ENCODE data around the gene DLG5.

DLG5 gene

GRCh38 chr10:77967611-77968022, 41.1 kb upstream of the DLG5 start:
- Histone ChIP-seq H2BK5ac (ENCODE audit: low read depth, low read length, poor library complexity, severe bottlenecking) (no peak overlapping the region), H4K8ac (ENCODE audit: low read length) (no peak overlapping the region), H3K36me3 (ENCODE audit: control insufficient read depth in 1 of 2, insufficient read depth in 2 of 2, low read depth in 1 of 2, low read length in 2 of 2) (no peaks in the 10 kb centered on the region), H2AFZ (ENCODE audit: low read depth, low read length) (no peak overlapping the region), H2AK5ac (ENCODE audit: low read length, severe bottlenecking) (no peak overlapping the region), H4K91ac (ENCODE audit: low read length) (no peak overlapping the region), H3K4me1 (ENCODE audit: control insufficient read depth, insufficient read depth, low read depth, low read length) (peaks cover 6% of the 10 kb centered on the region), H3K14ac (ENCODE audit: low read length in 2 of 2) (no peak overlapping the region), H3K27ac (ENCODE audit: low read length, poor library complexity, severe bottlenecking) (no peak overlapping the region), H3K4me3 (ENCODE audit: insufficient read depth in 1 of 2, low read depth in 1 of 2, low read length in 2 of 2) (no peak overlapping the region), H2BK12ac (ENCODE audit: low read length in 2 of 2) (no peak overlapping the region), H3K9me3 (ENCODE audit: control insufficient read depth, low read length) (peaks cover 10% of the 10 kb centered on the region), H3K4me2 (ENCODE audit: low read length, poor library complexity, severe bottlenecking) (no peak overlapping the region), H3K4ac (ENCODE audit: low read depth in 1 of 2, low read length in 2 of 2) (no peak overlapping the region), H3K79me1 (replicated peaks; ENCODE audit: low read length, poor library complexity, severe bottlenecking) (no peaks in the 10 kb centered on the region), H3K9ac (ENCODE audit: low read length) (no peak overlapping the region), H3K23ac (ENCODE audit: low read length in 2 of 2) (no peak overlapping the region), H3K18ac (ENCODE audit: low read depth in 1 of 2, low read length in 2 of 2) (no peak overlapping the region), H3K27me3 (ENCODE audit: control insufficient read depth in 1 of 2, insufficient read depth in 1 of 2, low read length in 2 of 2) (no peaks in the 10 kb centered on the region), H2BK120ac (ENCODE audit: low read depth, low read length) (no peak overlapping the region), H2BK15ac (ENCODE audit: low read depth, poor library complexity, severe bottlenecking) (peak overlapping the region; percentile 73)
- 32% methylated on average over 8 of the region's 8 CpGs for WGBS
- DNase-seq = no peak

- no peak overlapping the region for H3K14ac ChIP-seq (ENCODE audit: low read length in 2 of 2)
- no peak overlapping the region for H2BK120ac ChIP-seq (ENCODE audit: low read depth, low read length)
- H3K79me1 ChIP-seq (replicated peaks; ENCODE audit: low read length, poor library complexity, severe bottlenecking) = no peaks in the 10 kb centered on the region
- 84% methylated on average over 5 of the region's 5 CpGs for WGBS
- peak overlapping the region; percentile 6 for H3K9ac ChIP-seq (ENCODE audit: low read length)
- H2AK5ac ChIP-seq (ENCODE audit: low read length, severe bottlenecking) = no peak overlapping the region
- no peak overlapping the region for H3K27ac ChIP-seq (ENCODE audit: low read length, poor library complexity, severe bottlenecking)
- H3K4me2 ChIP-seq (ENCODE audit: low read length, poor library complexity, severe bottlenecking) = no peak overlapping the region
- H3K9me3 ChIP-seq (ENCODE audit: control insufficient read depth, low read length) = peaks cover 10% of the 10 kb centered on the region
- no peak overlapping the region for H3K23ac ChIP-seq (ENCODE audit: low read length in 2 of 2)
- H3K18ac ChIP-seq (ENCODE audit: low read depth in 1 of 2, low read length in 2 of 2) = no peak overlapping the region
- no peak overlapping the region for H2AFZ ChIP-seq (ENCODE audit: low read depth, low read length)
- H2BK15ac ChIP-seq (ENCODE audit: low read depth, poor library complexity, severe bottlenecking) = no peak overlapping the region
- H3K4me1 ChIP-seq (ENCODE audit: control insufficient read depth, insufficient read depth, low read depth, low read length) = peaks cover 2% of the 10 kb centered on the region
- no peak overlapping the region for H4K91ac ChIP-seq (ENCODE audit: low read length)
- H3K4ac ChIP-seq (ENCODE audit: low read depth in 1 of 2, low read length in 2 of 2) = no peak overlapping the region
- no peaks in the 10 kb centered on the region for H3K36me3 ChIP-seq (ENCODE audit: control insufficient read depth in 1 of 2, insufficient read depth in 2 of 2, low read depth in 1 of 2, low read length in 2 of 2)
- no peak overlapping the region for H3K4me3 ChIP-seq (ENCODE audit: insufficient read depth in 1 of 2, low read depth in 1 of 2, low read length in 2 of 2)
- no peak overlapping the region for H4K8ac ChIP-seq (ENCODE audit: low read length)
- no peak overlapping the region for H2BK5ac ChIP-seq (ENCODE audit: low read depth, low read length, poor library complexity, severe bottlenecking)
- no peak overlapping the region for H2BK12ac ChIP-seq (ENCODE audit: low read length in 2 of 2)
- no peak for DNase-seq
- no peaks in the 10 kb centered on the region for H3K27me3 ChIP-seq (ENCODE audit: control insufficient read depth in 1 of 2, insufficient read depth in 1 of 2, low read length in 2 of 2)
These were observed 38.7 kb upstream of the DLG5 start for GRCh38 chr10:77965294-77965693.

GRCh38 chr10:77964811-77965210, 38.3 kb upstream of the DLG5 start:
- H3K4me1 ChIP-seq (ENCODE audit: control insufficient read depth, insufficient read depth, low read depth, low read length) = peaks cover 2% of the 10 kb centered on the region
- H2AFZ ChIP-seq (ENCODE audit: low read depth, low read length) = no peak overlapping the region

DNA sequence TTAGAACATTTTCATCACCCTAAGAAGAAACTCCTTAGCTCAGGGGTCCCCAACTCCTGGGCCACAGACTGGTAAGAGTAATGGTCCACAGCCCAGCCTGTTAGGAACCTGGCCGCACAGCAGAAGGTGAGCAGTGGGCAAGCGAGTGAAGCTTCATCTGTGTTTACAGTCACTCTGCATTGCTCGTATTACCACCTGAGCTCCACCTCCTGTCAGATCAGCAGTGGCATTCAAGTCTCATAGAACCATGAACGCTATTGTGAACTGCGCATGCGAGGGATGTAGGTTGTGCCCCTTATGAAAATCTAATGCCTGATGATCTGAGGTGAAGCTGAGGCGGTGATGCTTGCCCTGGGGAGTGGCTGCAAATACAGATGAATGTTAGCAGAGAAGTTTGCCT, 37.3 kb upstream of the DLG5 start:
- Histone ChIP-seq H3K23ac (ENCODE audit: low read length in 2 of 2) (no peak overlapping the region), H2AFZ (ENCODE audit: low read depth, low read length) (no peak overlapping the region), H3K27ac (ENCODE audit: low read length, poor library complexity, severe bottlenecking) (no peak overlapping the region), H3K36me3 (ENCODE audit: control insufficient read depth in 1 of 2, insufficient read depth in 2 of 2, low read depth in 1 of 2, low read length in 2 of 2) (no peaks in the 10 kb centered on the region), H4K8ac (ENCODE audit: low read length) (no peak overlapping the region), H3K14ac (ENCODE audit: low read length in 2 of 2) (no peak overlapping the region), H2BK120ac (ENCODE audit: low read depth, low read length) (no peak overlapping the region), H3K4me1 (ENCODE audit: control insufficient read depth, insufficient read depth, low read depth, low read length) (peaks cover 2% of the 10 kb centered on the region), H4K91ac (ENCODE audit: low read length) (no peak overlapping the region), H2BK15ac (ENCODE audit: low read depth, poor library complexity, severe bottlenecking) (no peak overlapping the region), H3K9me3 (ENCODE audit: control insufficient read depth, low read length) (peaks cover 10% of the 10 kb centered on the region), H2BK5ac (ENCODE audit: low read depth, low read length, poor library complexity, severe bottlenecking) (no peak overlapping the region), H3K9ac (ENCODE audit: low read length) (no peak overlapping the region), H2AK5ac (ENCODE audit: low read length, severe bottlenecking) (no peak overlapping the region), H3K27me3 (ENCODE audit: control insufficient read depth in 1 of 2, insufficient read depth in 1 of 2, low read length in 2 of 2) (no peaks in the 10 kb centered on the region), H3K4me2 (ENCODE audit: low read length, poor library complexity, severe bottlenecking) (no peak overlapping the region), H3K79me1 (replicated peaks; ENCODE audit: low read length, poor library complexity, severe bottlenecking) (no peaks in the 10 kb centered on the region), H3K4me3 (ENCODE audit: insufficient read depth in 1 of 2, low read depth in 1 of 2, low read length in 2 of 2) (no peak overlapping the region), H3K4ac (ENCODE audit: low read depth in 1 of 2, low read length in 2 of 2) (no peak overlapping the region), H3K18ac (ENCODE audit: low read depth in 1 of 2, low read length in 2 of 2) (no peak overlapping the region), H2BK12ac (ENCODE audit: low read length in 2 of 2) (peak overlapping the region in 1 of 2 experiments; percentile 37)
- DNase-seq = no peak
- WGBS = 95% methylated on average over 6 of the region's 7 CpGs

More at GRCh38 chr10:77964811-77965210, 38.3 kb upstream of the DLG5 start:
- no peak overlapping the region for H2BK5ac ChIP-seq (ENCODE audit: low read depth, low read length, poor library complexity, severe bottlenecking)
- H2AK5ac ChIP-seq (ENCODE audit: low read length, severe bottlenecking) = no peak overlapping the region
- no peak overlapping the region for H3K14ac ChIP-seq (ENCODE audit: low read length in 2 of 2)
- H3K4me3 ChIP-seq (ENCODE audit: insufficient read depth in 1 of 2, low read depth in 1 of 2, low read length in 2 of 2) = no peak overlapping the region
- peaks cover 10% of the 10 kb centered on the region for H3K9me3 ChIP-seq (ENCODE audit: control insufficient read depth, low read length)
- H3K23ac ChIP-seq (ENCODE audit: low read length in 2 of 2) = no peak overlapping the region
- no peak overlapping the region for H2BK120ac ChIP-seq (ENCODE audit: low read depth, low read length)
- no peak overlapping the region for H3K27ac ChIP-seq (ENCODE audit: low read length, poor library complexity, severe bottlenecking)
- no peak overlapping the region for H3K9ac ChIP-seq (ENCODE audit: low read length)
- H3K27me3 ChIP-seq (ENCODE audit: control insufficient read depth in 1 of 2, insufficient read depth in 1 of 2, low read length in 2 of 2) = no peaks in the 10 kb centered on the region
- DNase-seq = no peak
- H2BK12ac ChIP-seq (ENCODE audit: low read length in 2 of 2) = no peak overlapping the region
- no peak overlapping the region for H3K4me2 ChIP-seq (ENCODE audit: low read length, poor library complexity, severe bottlenecking)
- no peak overlapping the region for H3K18ac ChIP-seq (ENCODE audit: low read depth in 1 of 2, low read length in 2 of 2)
- no peak overlapping the region for H4K91ac ChIP-seq (ENCODE audit: low read length)
- H3K4ac ChIP-seq (ENCODE audit: low read depth in 1 of 2, low read length in 2 of 2) = no peak overlapping the region
- no peaks in the 10 kb centered on the region for H3K79me1 ChIP-seq (replicated peaks; ENCODE audit: low read length, poor library complexity, severe bottlenecking)
- no peaks in the 10 kb centered on the region for H3K36me3 ChIP-seq (ENCODE audit: control insufficient read depth in 1 of 2, insufficient read depth in 2 of 2, low read depth in 1 of 2, low read length in 2 of 2)
- no peak overlapping the region for H2BK15ac ChIP-seq (ENCODE audit: low read depth, poor library complexity, severe bottlenecking)
- WGBS = 86% methylated on average over 1 of the region's 1 CpG
- H4K8ac ChIP-seq (ENCODE audit: low read length) = no peak overlapping the region
